HG03060 (cell line): ENCODE measurements around the gene SLC22A13.
"Not testable (repeated sequence)": the region's sequence is repeated elsewhere in the genome, so short reads cannot be mapped to it uniquely, and the experiment has no call there.

ENCODE experiments used
- ATAC-seq: cut with Tn5 transposase; IDR thresholded peaks from one replicate; pipeline ENCODE4 v1.9.1; 2021; ENCODE audit warnings: low read depth, moderate number of reproducible peaks; ENCODE audit not compliant: unreplicated experiment

The SLC22A13 gene

GRCh38 chr3:38264353-38264771 lies 1.2 kb upstream of the SLC22A13 start:
- no peak for ATAC-seq

GRCh38 chr3:38264779-38265178 lies 833 bp upstream of the SLC22A13 start:
- ATAC-seq = no peak

- no peak for ATAC-seq
Observed at GRCh38 chr3:38266810-38267209, 1.2 kb downstream of the SLC22A13 start.

GRCh38 chr3:38267662-38268061 lies 2.0 kb downstream of the SLC22A13 start:
- ATAC-seq = no peak

- ATAC-seq = no peak
Observed at GRCh38 chr3:38268087-38268486, 2.5 kb downstream of the SLC22A13 start.

- ATAC-seq = no peak
Observed at GRCh38 chr3:38268522-38268921, 2.9 kb downstream of the SLC22A13 start.

- no peak for ATAC-seq
Observed at GRCh38 chr3:38270606-38271005, 5.0 kb downstream of the SLC22A13 start.

- ATAC-seq = no peak
Observed at GRCh38 chr3:38271553-38271952, 5.9 kb downstream of the SLC22A13 start.

GRCh38 chr3:38274864-38275649 lies 9.4 kb downstream of the SLC22A13 start:
- ATAC-seq = no peak

- no peak for ATAC-seq
Observed at GRCh38 chr3:38275658-38276057, 10.0 kb downstream of the SLC22A13 start.

- no peak for ATAC-seq
Observed at GRCh38 chr3:38276081-38276916, 10.7 kb downstream of the SLC22A13 start.

- no peak for ATAC-seq
Observed at GRCh38 chr3:38276917-38277630, 11.5 kb downstream of the SLC22A13 start.

- no peak for ATAC-seq
Observed at GRCh38 chr3:38278841-38279240, 13.2 kb downstream of the SLC22A13 start.

- no peak for ATAC-seq
Observed at GRCh38 chr3:38281895-38282686, 16.5 kb downstream of the SLC22A13 start, which contains the start of gene SLC22A14. Gene SLC22A14 (plus strand): TSS chr3:38282294. CDS start chr3:38306027, 23,733 bp downstream.

GRCh38 chr3:38283810-38284755 lies 18.5 kb downstream of the SLC22A13 start:
- no peak for ATAC-seq

- ATAC-seq = no peak
Observed at GRCh38 chr3:38284756-38285150, 19.1 kb downstream of the SLC22A13 start.

GRCh38 chr3:38289286-38290217 lies 23.9 kb downstream of the SLC22A13 start:
- ATAC-seq = not testable (repeated sequence)

- ATAC-seq = not testable (repeated sequence)
Observed at GRCh38 chr3:38297053-38297452, 31.4 kb downstream of the SLC22A13 start.
